HEK293 (cell line): Measurements from ENCODE around the gene ANO1.

Experiments
- PRDM1 ChIP-seq: fragments of 450-650 bp; formaldehyde crosslinking; IDR thresholded peaks from 2 replicates; pipeline ENCODE4; 2016; ENCODE audit warnings: missing biosample characterization, missing genetic modification characterization
- ZNF138 ChIP-seq: fragments of 450-650 bp; formaldehyde crosslinking; IDR thresholded peaks from 2 replicates; pipeline ENCODE4 v1.5.1; 2016; ENCODE audit warnings: missing biosample characterization, missing genetic modification characterization, borderline replicate concordance
- TF ChIP-seq, protein P1 (sequence below): fragments of 450-650 bp; formaldehyde crosslinking; IDR thresholded peaks from 2 replicates; pipeline ENCODE4 v1.5.1; 2016; ENCODE audit warnings: missing biosample characterization, missing genetic modification characterization

DNA sequence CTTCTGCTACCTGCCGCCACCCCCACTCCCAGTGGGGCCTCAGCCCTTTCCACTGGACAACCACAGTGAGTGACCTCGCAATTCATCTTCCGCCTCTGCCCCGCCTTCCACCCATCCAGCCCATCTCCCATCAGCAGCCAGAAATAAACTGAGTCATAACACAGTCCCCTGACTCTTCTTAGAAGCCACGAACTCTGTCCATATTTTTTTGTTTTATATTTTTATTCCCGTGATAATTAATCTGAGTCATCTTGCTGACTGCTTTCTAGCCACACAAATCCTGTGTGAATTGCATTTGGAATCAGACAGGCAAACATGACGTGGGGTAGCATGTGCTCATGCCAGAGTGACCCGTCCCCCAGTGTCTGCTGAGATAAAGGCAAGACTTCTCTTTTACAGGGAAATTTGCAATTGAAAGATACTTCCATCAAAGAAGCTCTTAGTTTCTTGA is 132.0 kb downstream of the ANO1 start:
- TF ChIP-seq ZNF138 (tag by site-specific recombination) (no peak), PRDM1 (tag by site-specific recombination) (no peak)
- TF ChIP-seq, protein P1, sequence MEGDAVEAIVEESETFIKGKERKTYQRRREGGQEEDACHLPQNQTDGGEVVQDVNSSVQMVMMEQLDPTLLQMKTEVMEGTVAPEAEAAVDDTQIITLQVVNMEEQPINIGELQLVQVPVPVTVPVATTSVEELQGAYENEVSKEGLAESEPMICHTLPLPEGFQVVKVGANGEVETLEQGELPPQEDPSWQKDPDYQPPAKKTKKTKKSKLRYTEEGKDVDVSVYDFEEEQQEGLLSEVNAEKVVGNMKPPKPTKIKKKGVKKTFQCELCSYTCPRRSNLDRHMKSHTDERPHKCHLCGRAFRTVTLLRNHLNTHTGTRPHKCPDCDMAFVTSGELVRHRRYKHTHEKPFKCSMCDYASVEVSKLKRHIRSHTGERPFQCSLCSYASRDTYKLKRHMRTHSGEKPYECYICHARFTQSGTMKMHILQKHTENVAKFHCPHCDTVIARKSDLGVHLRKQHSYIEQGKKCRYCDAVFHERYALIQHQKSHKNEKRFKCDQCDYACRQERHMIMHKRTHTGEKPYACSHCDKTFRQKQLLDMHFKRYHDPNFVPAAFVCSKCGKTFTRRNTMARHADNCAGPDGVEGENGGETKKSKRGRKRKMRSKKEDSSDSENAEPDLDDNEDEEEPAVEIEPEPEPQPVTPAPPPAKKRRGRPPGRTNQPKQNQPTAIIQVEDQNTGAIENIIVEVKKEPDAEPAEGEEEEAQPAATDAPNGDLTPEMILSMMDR (tag by site-specific recombination): no peak
